AML-193 (cell line): ENCODE data around the gene TRPC6.
"Not testable (repeated sequence)": the region's sequence is repeated elsewhere in the genome, so short reads cannot be mapped to it uniquely, and the experiment has no call there.

Experiments
- DNase-seq, 2 experiments: peaks; one replicate each; lab custom pipeline; 2025; lab: John Stamatoyannopoulos, UW

TRPC6 gene

GRCh38 chr11:101448881-101449442 is 134.8 kb downstream of the TRPC6 start:
- DNase-seq = no peak

GRCh38 chr11:101446726-101447125 is 137.1 kb downstream of the TRPC6 start:
- DNase-seq = no peak

- DNase-seq = no peak
Observed at GRCh38 chr11:101446238-101446637, 137.6 kb downstream of the TRPC6 start.

- DNase-seq = no peak
Observed at GRCh38 chr11:101445761-101446160, 138.0 kb downstream of the TRPC6 start.

GRCh38 chr11:101444851-101445250 is 139.0 kb downstream of the TRPC6 start:
- no peak for DNase-seq

GRCh38 chr11:101444164-101444563 is 139.6 kb downstream of the TRPC6 start:
- no peak for DNase-seq

GRCh38 chr11:101442936-101443521 is 140.8 kb downstream of the TRPC6 start:
- no peak for DNase-seq

GRCh38 chr11:101442171-101442570 is 141.6 kb downstream of the TRPC6 start:
- DNase-seq = no peak

GRCh38 chr11:101441747-101442146 is 142.1 kb downstream of the TRPC6 start:
- DNase-seq = no peak

GRCh38 chr11:101439488-101439887 is 144.3 kb downstream of the TRPC6 start:
- DNase-seq = no peak

- not testable (repeated sequence) for DNase-seq
Observed at GRCh38 chr11:101438708-101439107, 145.1 kb downstream of the TRPC6 start.

GRCh38 chr11:101438126-101438525 is 145.7 kb downstream of the TRPC6 start:
- DNase-seq = no peak

GRCh38 chr11:101436511-101437142 is 147.2 kb downstream of the TRPC6 start:
- no peak for DNase-seq

- no peak for DNase-seq
Observed at GRCh38 chr11:101435408-101435973, 148.3 kb downstream of the TRPC6 start.

- DNase-seq = no peak
Observed at GRCh38 chr11:101434026-101434643, 149.7 kb downstream of the TRPC6 start.

GRCh38 chr11:101433151-101433550 is 150.7 kb downstream of the TRPC6 start:
- no peak for DNase-seq

GRCh38 chr11:101429703-101430540 is 153.9 kb downstream of the TRPC6 start:
- DNase-seq = no peak

- peak in 1 of 2 experiments; percentile 10 for DNase-seq
Observed at GRCh38 chr11:101428918-101429317, 154.9 kb downstream of the TRPC6 start.

GRCh38 chr11:101407324-101407723 is 176.5 kb downstream of the TRPC6 start:
- DNase-seq = no peak
